GM19328 (cell line): Measurements from ENCODE around the gene CPZ.
"Not testable (repeated sequence)": the region's sequence is repeated elsewhere in the genome, so short reads cannot be mapped to it uniquely, and the experiment has no call there.

ENCODE experiments used
- ATAC-seq: cut with Tn5 transposase; IDR thresholded peaks from one replicate; pipeline ENCODE4 v1.9.1; 2021; ENCODE audit warnings: mild to moderate bottlenecking, moderate library complexity; ENCODE audit not compliant: unreplicated experiment

Gene CPZ

DNA sequence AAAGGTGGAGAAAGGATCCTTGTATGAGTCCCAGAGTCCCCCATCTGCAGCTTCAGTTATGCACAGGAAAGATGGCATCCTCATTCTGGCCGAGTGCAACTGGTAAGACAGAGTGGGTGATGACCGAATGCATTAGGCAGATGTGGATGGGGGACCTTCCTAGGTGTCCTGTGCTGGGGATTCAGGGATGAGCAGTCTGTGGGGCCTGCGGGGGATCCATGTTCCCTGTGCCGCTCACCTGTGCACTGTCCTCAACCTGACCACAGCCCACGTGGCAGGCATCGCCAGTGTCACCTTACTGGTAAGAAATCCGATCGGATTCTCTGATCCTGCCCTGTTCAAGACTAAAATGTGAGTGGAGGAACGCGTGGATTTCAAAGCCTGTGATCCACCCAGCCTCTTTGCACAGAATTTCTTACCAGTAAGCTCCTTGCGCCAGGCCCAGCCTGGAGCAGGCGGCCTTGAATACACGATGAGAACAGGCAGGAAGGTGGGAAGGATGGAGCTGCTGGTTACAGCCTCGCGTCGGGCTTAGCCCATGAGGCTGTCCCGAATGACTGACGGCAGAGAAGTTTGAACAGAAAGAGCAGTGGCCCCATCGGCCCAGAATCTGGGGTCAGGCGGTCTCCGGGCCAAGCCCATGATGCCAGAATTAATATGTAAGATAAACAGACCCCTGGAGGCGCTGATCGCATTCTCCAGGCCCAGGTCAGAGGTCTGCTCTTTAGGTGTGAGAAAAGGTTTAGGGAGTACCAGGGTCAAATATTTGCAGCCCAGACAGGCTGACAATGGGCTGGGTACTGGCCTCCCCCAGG lies 56.5 kb downstream of the CPZ start:
- no peak for ATAC-seq

DNA sequence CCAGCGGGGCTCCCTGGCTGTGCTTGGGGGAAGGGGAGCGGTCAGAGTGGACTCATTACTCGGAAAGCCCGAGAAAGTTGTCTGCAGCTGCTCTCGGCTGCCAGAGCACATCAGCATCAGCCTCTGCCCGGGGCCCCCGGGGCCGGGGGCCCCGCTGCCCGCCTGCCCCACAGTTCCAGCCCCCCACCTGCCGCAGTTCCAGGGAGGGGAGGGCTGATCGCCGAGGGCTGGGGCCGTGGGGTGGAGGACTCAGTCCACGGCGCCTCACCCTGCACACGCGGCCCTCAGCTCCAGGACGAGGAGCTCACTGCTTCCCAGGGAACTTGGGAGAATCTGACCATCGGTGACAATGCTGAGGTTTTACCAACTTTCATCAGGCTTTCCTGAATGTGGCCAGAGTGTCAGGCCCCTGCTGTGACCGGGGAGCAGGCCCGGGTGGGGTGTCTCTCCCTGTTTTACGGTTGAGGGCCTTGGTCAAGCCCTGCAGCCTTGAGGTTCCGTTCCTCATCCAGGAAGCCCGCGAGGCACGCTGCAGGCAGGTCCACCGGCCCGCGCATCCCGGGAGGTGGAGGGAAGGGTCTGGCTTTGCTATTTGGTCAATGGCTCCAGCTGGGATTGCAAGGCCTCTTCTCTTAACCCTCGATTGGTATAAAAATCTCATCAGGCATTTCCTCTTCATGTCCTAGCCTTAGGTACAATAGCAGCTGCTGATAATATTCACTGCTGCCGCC lies 57.2 kb downstream of the CPZ start:
- ATAC-seq, result no peak

DNA sequence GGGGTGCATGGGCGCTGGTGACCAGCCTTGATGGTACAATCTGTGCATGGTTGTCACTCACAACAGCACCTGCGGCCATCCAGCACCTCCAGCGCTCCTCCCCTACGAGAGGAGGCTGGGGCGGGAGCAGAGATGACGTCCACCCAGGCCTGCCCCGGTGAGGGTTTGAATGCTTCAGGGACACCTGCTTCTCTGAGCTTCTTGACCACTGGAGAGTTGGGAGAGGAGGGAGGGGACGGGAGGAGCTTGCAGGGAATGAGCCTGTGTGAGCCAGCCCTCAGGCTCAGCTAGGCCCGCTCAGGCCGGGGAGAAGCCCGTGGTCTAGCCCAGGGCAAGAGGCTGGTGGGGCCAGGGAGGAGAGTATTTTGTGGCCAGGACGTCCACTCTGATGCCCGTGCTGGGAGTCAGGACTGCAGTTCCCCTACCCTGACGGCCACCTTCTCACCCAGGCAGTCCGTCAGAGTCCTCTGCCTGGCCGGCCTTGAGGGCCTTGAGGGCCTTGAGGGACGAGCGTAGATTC lies 59.2 kb downstream of the CPZ start:
- ATAC-seq, result no peak

- no peak for ATAC-seq
These were observed 59.9 kb downstream of the CPZ start for GRCh38 chr4:8652181-8653078.

GRCh38 chr4:8653326-8654000 lies 60.9 kb downstream of the CPZ start:
- ATAC-seq, result no peak

DNA sequence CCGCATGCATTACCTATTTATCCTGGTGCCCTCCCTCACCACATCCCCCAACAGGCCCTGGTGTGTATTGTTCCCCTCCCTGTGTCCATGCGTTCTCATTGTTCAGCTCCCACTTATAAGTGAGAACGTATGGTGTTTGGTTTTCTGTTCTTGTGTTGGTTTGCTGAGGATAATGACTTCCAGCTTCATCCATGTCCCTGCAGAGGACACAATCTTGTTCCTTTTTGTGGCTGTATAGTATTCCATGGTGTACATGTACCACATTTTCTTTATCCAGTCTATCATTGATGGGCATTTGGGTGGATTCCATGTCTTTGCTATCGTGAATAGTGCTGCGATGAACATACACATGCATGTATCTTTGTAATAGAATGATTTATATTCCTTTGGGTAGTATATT lies 61.6 kb downstream of the CPZ start:
- not testable (repeated sequence) for ATAC-seq

DNA sequence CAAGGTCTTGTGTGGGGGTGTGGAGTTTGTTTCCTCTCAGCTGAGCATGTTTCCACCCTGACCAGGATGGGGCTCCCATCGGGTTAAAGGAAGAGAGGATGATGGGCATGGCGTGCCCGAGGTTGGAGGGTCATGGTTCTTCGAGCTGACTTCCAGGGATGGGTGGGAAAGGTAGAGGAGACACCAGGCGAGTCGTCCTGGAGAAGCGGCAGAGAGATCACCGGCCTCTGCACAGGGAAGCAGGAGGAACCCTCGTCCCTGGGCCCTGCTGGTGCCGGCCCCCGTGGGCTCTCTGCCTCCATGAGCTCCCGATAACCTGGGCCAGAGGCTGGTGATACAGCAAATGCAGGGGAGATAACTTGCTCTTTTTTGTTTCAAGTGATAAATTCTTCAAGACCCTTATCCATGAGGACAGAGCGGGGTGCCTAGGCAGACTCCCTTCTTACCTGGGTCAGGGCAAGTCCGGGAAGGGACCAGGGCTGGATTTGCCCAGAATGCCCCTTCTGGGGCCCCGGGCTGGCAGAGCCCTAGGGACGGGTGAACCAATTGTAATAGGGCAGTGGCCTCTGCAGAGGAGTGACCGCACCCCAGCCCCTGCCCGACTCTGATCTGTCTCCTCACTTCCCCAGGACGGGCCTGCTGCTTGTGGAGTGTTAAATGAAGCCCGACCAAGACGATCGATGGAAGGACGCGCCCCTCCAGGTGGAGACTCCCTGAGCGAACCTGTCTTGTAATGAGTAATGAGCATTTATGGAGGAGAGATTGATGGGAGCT lies 63.0 kb downstream of the CPZ start:
- no peak for ATAC-seq

- no peak for ATAC-seq
These were observed 63.6 kb downstream of the CPZ start for GRCh38 chr4:8656185-8656517.

DNA sequence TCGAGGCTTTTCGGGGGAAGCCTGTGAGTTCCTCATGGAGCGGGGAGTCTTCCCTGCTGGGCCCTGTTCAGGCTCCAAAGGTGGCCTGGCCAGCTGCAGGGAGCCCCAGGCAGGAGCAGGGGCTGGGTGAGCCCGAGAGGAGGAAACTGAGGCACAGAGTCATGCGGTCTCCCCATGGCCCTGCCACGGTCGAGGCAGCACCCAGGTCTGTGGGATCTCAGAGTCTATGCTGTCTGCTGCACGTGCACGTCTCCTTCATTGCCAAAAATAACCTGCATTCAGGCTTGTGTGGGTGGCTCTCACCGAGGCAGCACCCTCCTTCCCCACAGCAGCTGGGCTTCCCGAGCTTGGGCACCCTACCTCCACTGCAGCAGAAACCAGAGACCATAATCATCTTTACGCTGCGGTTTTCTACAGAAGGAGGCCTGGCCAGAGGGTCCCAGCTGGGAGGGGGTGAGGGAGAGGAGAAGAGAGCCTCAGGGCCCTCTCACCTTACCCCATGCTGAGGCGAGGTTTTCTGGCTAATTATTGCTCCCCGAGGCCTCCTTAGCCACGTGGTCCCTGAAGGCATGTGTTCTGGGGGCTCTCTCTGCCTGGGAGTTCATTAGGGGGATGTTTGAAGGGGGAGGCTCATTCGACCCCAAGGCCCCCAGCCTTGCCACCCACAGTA lies 64.3 kb downstream of the CPZ start:
- no peak for ATAC-seq

GRCh38 chr4:8657381-8658088 lies 65.0 kb downstream of the CPZ start:
- no peak for ATAC-seq

GRCh38 chr4:8662776-8663175 lies 70.2 kb downstream of the CPZ start:
- no peak for ATAC-seq

- no peak for ATAC-seq
These were observed 71.7 kb downstream of the CPZ start for GRCh38 chr4:8664031-8664805.

- no peak for ATAC-seq
These were observed 72.4 kb downstream of the CPZ start for GRCh38 chr4:8664976-8665375.

DNA sequence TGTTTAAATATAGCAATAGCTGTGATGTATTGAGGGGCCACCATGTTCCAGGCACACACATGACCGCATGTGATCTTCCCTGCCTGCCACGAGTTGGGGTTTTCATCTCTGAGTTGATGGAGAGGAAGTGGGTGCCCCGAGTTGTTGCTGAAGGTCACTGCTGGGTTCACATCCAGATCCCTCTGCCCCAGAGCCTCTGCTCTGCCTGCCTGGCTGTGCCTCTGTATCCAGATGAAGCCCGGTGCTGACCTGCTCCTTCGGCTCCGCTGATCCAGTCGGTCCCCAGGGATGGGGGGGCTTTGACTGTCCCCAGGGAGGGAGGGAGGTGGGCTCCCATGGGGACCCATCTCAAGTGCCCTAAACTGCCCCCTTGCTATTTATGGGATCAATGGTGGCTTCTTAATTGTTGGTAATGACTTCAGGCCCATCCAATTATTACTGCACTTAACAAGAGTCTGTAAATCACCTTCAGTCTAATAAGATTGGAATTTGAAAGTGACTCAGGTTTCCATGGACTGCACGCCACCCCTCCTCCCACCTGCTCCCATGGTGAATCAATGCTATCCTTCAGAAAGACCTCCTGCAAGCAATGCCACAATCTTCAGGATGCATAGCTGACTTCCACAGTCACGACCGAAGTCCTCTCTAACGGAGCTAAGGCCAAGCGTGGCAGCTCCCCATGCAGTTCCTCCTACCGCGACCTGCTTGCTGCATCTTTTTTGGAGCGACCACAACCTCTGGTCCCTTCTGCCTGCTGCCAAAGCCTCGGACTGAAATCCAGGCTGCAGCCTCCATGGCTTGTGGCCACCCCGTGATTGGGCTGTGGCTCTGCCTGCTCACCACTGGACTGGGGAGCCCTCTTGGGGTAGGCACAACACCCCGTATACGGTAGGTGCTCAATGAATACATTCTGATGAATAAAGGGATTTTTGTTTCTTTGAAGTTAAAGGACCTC lies 73.1 kb downstream of the CPZ start:
- ATAC-seq, result no peak

- ATAC-seq, result no peak
These were observed 74.0 kb downstream of the CPZ start for GRCh38 chr4:8666581-8666980.
